SU-DHL-6 (cell line): ENCODE measurements around the gene IGFLR1.

Experiments used
- CTCF ChIP-seq: fragments of 200-600 bp; sonication (generic); IDR thresholded peaks from one replicate; pipeline ENCODE4 v1.5.1; 2017; ENCODE audit warnings: antibody characterized with exemption, mild to moderate bottlenecking, low read length, moderate library complexity; ENCODE audit not compliant: insufficient read depth, poor library complexity, severe bottlenecking
- EZH2phosphoT487 ChIP-seq: fragments of 200-600 bp; sonication (generic), shearing (Covaris generic); conservative IDR thresholded peaks from 2 replicates; pipeline ENCODE4 v1.6.1; 2018; ENCODE audit warnings: mild to moderate bottlenecking, antibody characterized with exemption, low read length, moderate library complexity, mixed read lengths

- no peak for TF ChIP-seq CTCF
- TF ChIP-seq EZH2phosphoT487 = no peak
These were observed 10.4 kb downstream of the IGFLR1 start for GRCh38 chr19:35731779-35732405.
